Measurements from ENCODE around the gene PKN1. TPM values are rescaled to one million over a fixed set of nuclear protein-coding genes. Genes with fewer than 3 reads are reported as not detected.

The PKN1 gene
- total and polyA plus RNA-seq, 2 of the 4 experiments (the other 2 are of a cell fraction): 39.1 to 41.4 TPM

GRCh38 chr19:14503285-14503684, 70.2 kb downstream of the PKN1 start:
- ChIA-PET CTCF (interaction anchor here (0.7 to 1.3 kb wide), 2 partner anchors 71 to 152 kb away, joined by 3 read pairs; no protein-coding TSS in a partner anchor), POLR2A (ENCODE audit: unreplicated experiment) (interaction anchor here (0.6 kb wide), 1 partner anchor 13 kb away, joined by 3 read pairs; no protein-coding TSS in a partner anchor)
- Histone ChIP-seq H3K14ac (replicated peaks; ENCODE audit: low read depth, low read length) (no peak overlapping the region), H3K79me1 (ENCODE audit: low read depth in 1 of 2, low read length in 2 of 2) (peaks cover 0 to 6% of the 10 kb centered on the region in 2 experiments; a peak in 1 of 4 replicates), H2BK20ac (ENCODE audit: low read depth, low read length) (peak overlapping the region; percentile 14; the same call in 1 of the 2 replicates), H4K20me1 (ENCODE audit: insufficient read depth, low read length) (no peaks in the 10 kb centered on the region), H3K27ac (ENCODE audit: insufficient read depth, low read length) (no peak overlapping the region), H3K56ac (ENCODE audit: extremely low read depth, insufficient read depth, low read length) (no peak overlapping the region), H2BK5ac (ENCODE audit: low read depth, low read length, poor library complexity, severe bottlenecking) (no peak overlapping the region), H4K8ac (ENCODE audit: low read depth in 2 of 2, low read length in 2 of 2) (no peak overlapping the region), H3K23ac (ENCODE audit: low read depth, low read length) (no peak overlapping the region), H2AK5ac (ENCODE audit: low read depth, low read length) (peak overlapping the region; percentile 4; the same call in 1 of the 2 replicates), H3K4me3 (ENCODE audit: insufficient read depth, low read depth, low read length) (no peak overlapping the region), H3K4me1 (ENCODE audit: control insufficient read depth, insufficient read depth, low read length) (peaks cover 13% of the 10 kb centered on the region), H2BK120ac (ENCODE audit: low read depth, low read length) (no peak overlapping the region), H2BK15ac (ENCODE audit: low read depth, low read length) (no peak overlapping the region), H2AFZ (replicated peaks; ENCODE audit: low read length, poor library complexity) (no peak overlapping the region), H3K27me3 (ENCODE audit: control insufficient read depth, insufficient read depth, low read length) (no peaks in the 10 kb centered on the region), H3K9me1 (ENCODE audit: insufficient read depth, low read length) (0 out of 2 replicates have a peak, but pooled peaks cover 5% of the 10 kb centered on the region), H4K5ac (ENCODE audit: low read depth, low read length) (no peak overlapping the region), H3K4ac (ENCODE audit: low read depth, low read length) (no peak overlapping the region), H3K18ac (ENCODE audit: low read depth, low read length) (no peak overlapping the region), H3K36me3 (ENCODE audit: control insufficient read depth, insufficient read depth, low read length) (no peaks in the 10 kb centered on the region), H3K9me3 (ENCODE audit: control insufficient read depth, insufficient read depth, low read length) (no peaks in the 10 kb centered on the region), H4K91ac (ENCODE audit: insufficient read depth, low read depth, low read length) (no peak overlapping the region; the same call in 1 of the 2 replicates), H3K9ac (ENCODE audit: low read depth, low read length) (no peak overlapping the region), H2AK9ac (replicated peaks; ENCODE audit: low read depth, low read length, poor library complexity) (no peak overlapping the region), H3K4me2 (ENCODE audit: low read depth, low read length) (no peak overlapping the region)
- WGBS, 2 experiments (ENCODE audit: extremely low coverage in 2 of 2, insufficient read length in 1 of 2): 60% methylated on average over 1 of the region's 1 CpG; no CpG with 5 or more reads in 1 of the 2 experiments
- ATAC-seq (ENCODE audit: low read depth) (no peak), DNase-seq (no peak)
- BruUV-seq (replicated peaks): no TSS peak
- intact Hi-C loops (cut with micrococcal nuclease): no loop called here
- no peak for TF ChIP-seq RAD21 (IDR thresholded peaks at IDR 0.05; ENCODE audit: low read length)
- no peak for TF ChIP-seq NFE2L2 (IDR thresholded peaks at IDR 0.05; ENCODE audit: low read depth, low read length)
- TF ChIP-seq BHLHE40 (IDR thresholded peaks at IDR 0.05; ENCODE audit: low read depth, low read length): no peak
- TF ChIP-seq MAZ (IDR thresholded peaks at IDR 0.05; ENCODE audit: borderline replicate concordance, low read depth, low read length): no peak
- no peak for TF ChIP-seq RFX5 (IDR thresholded peaks at IDR 0.05; ENCODE audit: low read depth, low read length)
- no peak for TF ChIP-seq CEBPB (IDR thresholded peaks at IDR 0.05; ENCODE audit: low read depth, low read length)
- TF ChIP-seq ELK1 (IDR thresholded peaks at IDR 0.05; ENCODE audit: borderline replicate concordance, low read depth, low read length): no peak
- TF ChIP-seq MXI1 (IDR thresholded peaks at IDR 0.05; ENCODE audit: borderline replicate concordance, low read depth, low read length): no peak
- TF ChIP-seq SMC3 (IDR thresholded peaks at IDR 0.05; ENCODE audit: low read depth, low read length): no peak
- TF ChIP-seq CHD1 (IDR thresholded peaks at IDR 0.05; ENCODE audit: low read depth, low read length): no peak
- TF ChIP-seq RCOR1 (IDR thresholded peaks at IDR 0.05; ENCODE audit: insufficient replicate concordance, low read length): no peak
- dilution Hi-C loops (cut with HindIII; ENCODE audit: low sequenced_read_pairs, unreplicated experiment): no loop called here
- in situ Hi-C loops (cut with MboI; ENCODE audit: low sequenced_read_pairs): no loop called here

Data from IMR-90 (cell line).